WTC11 (cell line): ENCODE measurements around the gene AP4M1. TPM values are rescaled to one million over a fixed set of nuclear protein-coding genes. Genes with fewer than 3 reads are reported as not detected.

Source experiments
- ATAC-seq: fragments of 200-7000 bp; cut with Tn5 transposase; 2 replicates; pipeline ENCODE4 v1.10.0; 2021; ENCODE audit warnings: mild to moderate bottlenecking, moderate library complexity
- CTCF ChIA-PET: fragments of 300-600 bp; sonication (Branson Sonifier 250); formaldehyde crosslinking; loops from one replicate; lab custom pipeline; 2021; ENCODE audit warnings: antibody characterized with exemption; lab: Charles Lee
- POLR2A ChIA-PET: fragments of 350-600 bp; sonication (Branson Sonifier 250); formaldehyde crosslinking; loops from one replicate; lab custom pipeline; 2021; ENCODE audit warnings: antibody characterized with exemption; lab: Charles Lee
- DNase-seq: peaks from one replicate; pipeline ENCODE4 v3.0.0; 2021; ENCODE audit warnings: low spot score
- H3K27ac Mint-ChIP-seq: 2 replicates; pipeline ENCODE4 v1.8.0; 2021; ENCODE audit warnings: mixed read lengths
- H3K27me3 Mint-ChIP-seq: 2 replicates; pipeline ENCODE4 v1.8.0; 2021; ENCODE audit warnings: low read depth, mild to moderate bottlenecking, moderate library complexity, mixed read lengths
- H3K36me3 Mint-ChIP-seq: 2 replicates; pipeline ENCODE4 v1.8.0; 2021; ENCODE audit warnings: mixed read lengths
- H3K4me1 Mint-ChIP-seq: 2 replicates; pipeline ENCODE4 v1.8.0; 2022; ENCODE audit warnings: mixed read lengths
- H3K4me3 Mint-ChIP-seq: 2 replicates; pipeline ENCODE4 v1.8.0; 2021; ENCODE audit warnings: mild to moderate bottlenecking, moderate library complexity, mixed read lengths
- H3K9me3 Mint-ChIP-seq: 2 replicates; pipeline ENCODE4 v1.8.0; 2021; ENCODE audit warnings: mixed read lengths
- AR ChIP-seq: fragments of 250-450 bp; sonication (Bioruptor Pico); IDR thresholded peaks from 2 replicates; pipeline ENCODE4 v1.9.0; 2021; ENCODE audit warnings: mild to moderate bottlenecking
- E2F1 ChIP-seq: sonication (generic); formaldehyde crosslinking; IDR thresholded peaks from 2 replicates; pipeline ENCODE4 v1.8.0; 2022; ENCODE audit warnings: mild to moderate bottlenecking, missing genetic modification reagents
- ESRRA ChIP-seq: sonication (generic); formaldehyde crosslinking; IDR thresholded peaks from 2 replicates; pipeline ENCODE4 v1.8.1; 2022; ENCODE audit warnings: mild to moderate bottlenecking, missing genetic modification reagents, borderline replicate concordance
- FOXK1 ChIP-seq: sonication (generic); formaldehyde crosslinking; IDR thresholded peaks from 2 replicates; pipeline ENCODE4 v1.8.0; 2022; ENCODE audit warnings: mild to moderate bottlenecking, moderate library complexity, missing genetic modification reagents
- IRF1 ChIP-seq: sonication (generic); formaldehyde crosslinking; IDR thresholded peaks from 2 replicates; pipeline ENCODE4 v1.8.0; 2023; ENCODE audit warnings: missing genetic modification reagents
- IRF2 ChIP-seq: sonication (generic); formaldehyde crosslinking; IDR thresholded peaks from 2 replicates; pipeline ENCODE4 v1.8.0; 2022; ENCODE audit warnings: low read depth, missing genetic modification reagents, borderline replicate concordance
- NR1H2 ChIP-seq: sonication (generic); formaldehyde crosslinking; IDR thresholded peaks from 2 replicates; pipeline ENCODE4 v1.9.0; 2021; ENCODE audit warnings: mild to moderate bottlenecking, moderate library complexity, missing genetic modification reagents
- NR2C2 ChIP-seq: sonication (generic); formaldehyde crosslinking; IDR thresholded peaks from 2 replicates; pipeline ENCODE4 v1.8.0; 2022; ENCODE audit warnings: mild to moderate bottlenecking, missing genetic modification reagents
- PREB ChIP-seq: sonication (generic); formaldehyde crosslinking; IDR thresholded peaks from 2 replicates; pipeline ENCODE4 v1.8.1; 2022; ENCODE audit warnings: mild to moderate bottlenecking, missing genetic modification reagents, moderate library complexity, borderline replicate concordance
- TP53 ChIP-seq: sonication (generic); formaldehyde crosslinking; IDR thresholded peaks from 2 replicates; pipeline ENCODE4 v1.8.1; 2023; ENCODE audit warnings: mild to moderate bottlenecking, missing genetic modification reagents
- ZBTB43 ChIP-seq: sonication (generic); formaldehyde crosslinking; IDR thresholded peaks from 2 replicates; pipeline ENCODE4 v1.8.1; 2023; ENCODE audit warnings: mild to moderate bottlenecking, missing genetic modification reagents
- ZNF121 ChIP-seq: sonication (generic); formaldehyde crosslinking; IDR thresholded peaks from 2 replicates; pipeline ENCODE4 v1.8.0; 2023; ENCODE audit warnings: missing genetic modification reagents
- ZNF232 ChIP-seq: sonication (generic); formaldehyde crosslinking; IDR thresholded peaks from 2 replicates; pipeline ENCODE4 v1.8.0; 2022; ENCODE audit warnings: mild to moderate bottlenecking, missing genetic modification reagents
- ZNF396 ChIP-seq: fragments of 250-450 bp; sonication (Bioruptor Pico); IDR thresholded peaks from 2 replicates; pipeline ENCODE4 v1.8.0; 2021; ENCODE audit warnings: mild to moderate bottlenecking, moderate library complexity, borderline replicate concordance
- total RNA-seq: library from RNA; stranded (reverse); gene quantifications from 3 replicates; pipeline ENCODE4 v1.2.3, GENCODE V29; 2021

The AP4M1 gene
- total RNA-seq, 1 experiment from 2014 or later, result 18.0 TPM

- peak; percentile 61 for ATAC-seq
- H3K36me3 Mint-ChIP-seq, result peaks cover 58% of the 10 kb centered on the region
- DNase-seq, result no peak
- no peaks in the 10 kb centered on the region for H3K9me3 Mint-ChIP-seq
- TF ChIP-seq ZBTB43 (CRISPR knock-in tag) (no peak), ZNF121 (CRISPR knock-in tag) (peak; percentile 20; the same call in 1 of the 2 replicates), PREB (CRISPR knock-in tag) (no peak)
- CTCF ChIA-PET, result no interaction called here
- POLR2A ChIA-PET, result no interaction called here
- no peaks in the 10 kb centered on the region for H3K27me3 Mint-ChIP-seq
- H3K4me3 Mint-ChIP-seq, result no peak overlapping the region
- no peak overlapping the region for H3K27ac Mint-ChIP-seq
- H3K4me1 Mint-ChIP-seq, result no peaks in the 10 kb centered on the region
These were observed 8.2 kb downstream of the AP4M1 start for GRCh38 chr7:100109521-100110163.

GRCh38 chr7:100111156-100111555 is 9.7 kb downstream of the AP4M1 start:
- peaks cover 58% of the 10 kb centered on the region for H3K36me3 Mint-ChIP-seq
- no peak overlapping the region for H3K4me3 Mint-ChIP-seq

More at GRCh38 chr7:100111156-100111555, 9.7 kb downstream of the AP4M1 start:
- POLR2A ChIA-PET, result interaction anchor here (1.3 to 2.8 kb wide), 2 partner anchors 10 to 14 kb away, joined by 4 to 17 read pairs; partner anchors contain the start of genes AP4M1 and MCM7
- H3K9me3 Mint-ChIP-seq, result no peaks in the 10 kb centered on the region
- DNase-seq (no peak), ATAC-seq (no peak)
- no peak for TF ChIP-seq ZNF232 (CRISPR knock-in tag)
- TF ChIP-seq IRF2 (CRISPR knock-in tag), result no peak
- TF ChIP-seq AR (CRISPR knock-in tag), result no peak
- TF ChIP-seq E2F1 (CRISPR knock-in tag), result no peak
- no peak for TF ChIP-seq ZNF396 (CRISPR knock-in tag)
- no peak for TF ChIP-seq NR1H2 (CRISPR knock-in tag)
- no peak for TF ChIP-seq ESRRA (CRISPR knock-in tag)
- TF ChIP-seq IRF1 (CRISPR knock-in tag), result no peak
- no peak for TF ChIP-seq NR2C2 (CRISPR knock-in tag)
- no peak for TF ChIP-seq TP53
- TF ChIP-seq FOXK1 (CRISPR knock-in tag), result no peak
- CTCF ChIA-PET, result interaction anchor here (2.3 to 2.5 kb wide), 2 partner anchors 10 to 19 kb away, joined by 13 to 17 read pairs; partner anchors contain the start of genes AP4M1 and MCM7
- H3K27ac Mint-ChIP-seq, result no peak overlapping the region
- no peaks in the 10 kb centered on the region for H3K4me1 Mint-ChIP-seq
- H3K27me3 Mint-ChIP-seq, result no peaks in the 10 kb centered on the region
